Kidney (tissue), 14 donors: Measurements from ENCODE around the gene TMEM245. TPM values are rescaled to one million over a fixed set of nuclear protein-coding genes. Genes with fewer than 3 reads are reported as not detected.

Source experiments
- DNase-seq, 5 donors: peaks; one replicate each; pipeline ENCODE4 v3.0.0-alpha.2; 2013 to 2020
- FAIRE-seq: peaks from 2 replicates; lab custom pipeline; 2012; peaks lifted over from hg19 to GRCh38; lab: Jason Lieb, UNC
- H3K27ac ChIP-seq, 2 donors: one replicate each; pipeline ENCODE4 v1.7.0; 2013; ENCODE audit warnings: low read depth in 2 of 2, low read length in 2 of 2, inconsistent platforms in 1 of 2
- H3K27me3 ChIP-seq: one replicate; pipeline ENCODE4 v1.7.1; 2013; ENCODE audit warnings: low read length, inconsistent platforms; ENCODE audit not compliant: control insufficient read depth, insufficient read depth
- H3K36me3 ChIP-seq, 3 donors: one replicate each; pipeline versions ENCODE4 v1.7.0 to v1.7.1; 2013; ENCODE audit warnings: low read length in 3 of 3, control low read depth in 1 of 3, inconsistent platforms in 1 of 3; ENCODE audit not compliant: insufficient read depth in 3 of 3, control insufficient read depth in 2 of 3
- H3K4me1 ChIP-seq, 3 donors: one replicate each; pipeline versions ENCODE4 v1.7.0 to v1.7.1; 2013; ENCODE audit warnings: low read length in 3 of 3, inconsistent platforms in 1 of 3, low read depth in 1 of 3; ENCODE audit not compliant: control insufficient read depth in 2 of 3, insufficient read depth in 2 of 3
- H3K4me3 ChIP-seq, 3 donors: one replicate each; pipeline versions ENCODE4 v1.7.0 to v1.8.1; 2013; ENCODE audit warnings: low read length in 3 of 3, control low read depth in 1 of 3, inconsistent platforms in 1 of 3
- H3K9ac ChIP-seq, 3 donors: one replicate each; pipeline versions ENCODE4 v1.7.0 to v1.7.1; 2013; ENCODE audit warnings: low read length in 3 of 3, control low read depth in 1 of 3, inconsistent platforms in 1 of 3
- H3K9me3 ChIP-seq, 3 donors: one replicate each; pipeline versions ENCODE4 v1.7.0 to v1.7.1; 2013; ENCODE audit warnings: low read length in 3 of 3, control low read depth in 1 of 3, inconsistent platforms in 1 of 3; ENCODE audit not compliant: control insufficient read depth in 2 of 3, insufficient read depth in 1 of 3
- CTCF ChIP-seq: IDR thresholded peaks from 3 replicates; pipeline ENCODE4 v1.5.1; 2012; ENCODE audit warnings: mild to moderate bottlenecking, moderate library complexity, borderline replicate concordance; ENCODE audit not compliant: insufficient read depth; ENCODE audit errors: extremely low read depth
- intact Hi-C: fragments of 100-400 bp; cut with DNase I; formaldehyde crosslinking; loops from one replicate; pipeline ENCODE4 v1.11.1; 2022
- polyA plus RNA-seq: library from polyadenylated mRNA; stranded (reverse); fragments of 350-450 nt; fragmentation: Illumina TruSeq; extraction: RNeasy Lipid Tissue Mini Kit (QIAGEN cat#74804); gene quantifications from one replicate; pipeline ENCODE4 v1.2.3, GENCODE V29; 2014; ENCODE audit warnings: low read depth, low replicate concordance; ENCODE audit not compliant: insufficient read depth
- total RNA-seq: library from RNA; stranded (reverse); fragmentation: NEBNext Ultra II Directional; extraction: Animal tissue kit (Norgen Biotek cat#: 25700); gene quantifications from one replicate; pipeline ENCODE4 v1.2.1, GENCODE V29; 2021
- donor health status: control.
- donor health status: control.
- donor health status: control.
- donor health status: control.
- donor health status: control.
- donor health status: DM: yes; HTN: yes; CAD: no.
- donor health status: Normal renal cell carcinoma (clear cell type).

Gene TMEM245
- total and polyA plus RNA-seq, 2 donors from 2014 or later, result 23.5 to 69.5 TPM

DNA sequence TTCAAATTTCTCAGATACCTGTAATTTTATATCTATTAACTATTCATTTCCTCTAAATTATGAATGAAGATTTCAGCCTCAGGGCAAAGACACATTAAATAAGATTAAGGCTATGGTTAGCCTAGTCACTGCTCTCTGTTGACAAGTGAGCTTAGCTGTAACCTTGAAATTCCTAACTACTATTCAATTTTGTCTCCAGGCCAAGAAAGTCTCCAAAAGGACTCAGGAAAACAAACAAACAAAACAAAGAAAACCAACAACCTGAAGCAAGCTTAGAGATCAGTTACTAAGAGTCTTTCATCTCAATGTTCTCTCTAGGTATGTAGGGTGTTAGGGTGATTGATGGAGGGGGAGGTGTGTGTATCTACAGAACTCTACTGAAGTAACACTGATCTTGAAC lies 96.9 kb downstream of the TMEM245 start:
- Histone ChIP-seq H3K4me3 (no peak overlapping the region), H3K9me3 (no peaks in the 10 kb centered on the region), H3K27me3 (no peaks in the 10 kb centered on the region), H3K27ac (no peak overlapping the region), H3K4me1 (no peaks in the 10 kb centered on the region), H3K9ac (no peak overlapping the region), H3K36me3 (peaks cover 0 to 4% (median 2%) of the 10 kb centered on the region in 3 donors)
- TF ChIP-seq CTCF, result no peak
- intact Hi-C loops, result no loop called here
- DNase-seq, result peak in 1 of 5 donors; percentile 9
- no peak for FAIRE-seq

DNA sequence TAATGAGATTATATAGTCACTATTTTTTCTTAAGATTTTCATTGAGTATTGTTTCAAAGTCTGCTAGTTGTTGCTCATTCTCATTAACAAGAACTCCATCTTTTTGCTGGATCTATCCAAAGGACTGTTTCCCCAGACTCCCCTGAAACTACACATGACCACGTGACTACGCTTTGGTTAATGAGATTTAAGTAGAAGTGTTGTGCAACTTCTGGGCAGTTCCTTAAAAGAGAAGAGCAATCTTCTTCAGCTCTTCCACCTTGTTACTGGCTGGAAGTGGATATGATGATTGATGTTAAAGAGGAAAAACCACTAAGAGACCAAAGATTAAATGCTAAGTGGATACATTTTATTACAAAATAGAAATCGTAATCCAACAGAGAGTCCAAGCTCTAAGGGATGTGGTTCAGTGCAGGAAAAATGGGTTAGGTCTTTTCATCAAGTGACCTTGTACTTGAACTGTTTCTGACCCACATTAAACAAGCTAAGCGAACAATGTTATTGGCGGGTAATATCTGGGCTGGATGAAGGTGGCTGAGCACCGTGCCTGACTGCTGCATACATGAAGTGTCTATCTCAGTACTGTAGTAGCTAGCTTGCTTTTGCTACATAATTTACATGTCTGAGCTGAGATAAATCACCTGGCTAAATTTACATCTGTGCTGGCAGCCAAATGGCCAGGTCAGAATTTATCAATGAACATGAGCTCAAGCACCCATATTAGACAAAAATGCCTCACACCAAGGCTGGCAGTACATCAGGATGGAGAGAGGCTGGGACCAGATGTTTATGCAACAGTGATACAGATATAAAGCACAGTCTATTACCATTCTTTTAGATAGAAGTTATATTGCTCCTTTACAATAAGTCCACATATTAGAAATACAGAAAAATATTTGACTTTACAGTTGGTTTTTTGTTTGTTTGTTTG lies 98.9 kb downstream of the TMEM245 start:
- H3K9ac ChIP-seq, result no peak overlapping the region
- no peaks in the 10 kb centered on the region for H3K27me3 ChIP-seq
- no peak overlapping the region for H3K4me3 ChIP-seq
- DNase-seq (no peak), FAIRE-seq (no peak)
- intact Hi-C loops, result no loop called here
- peaks cover 0 to 19% (median 4%) of the 10 kb centered on the region in 3 donors for H3K4me1 ChIP-seq
- H3K36me3 ChIP-seq, result peaks cover 0 to 4% (median 2%) of the 10 kb centered on the region in 3 donors
- H3K27ac ChIP-seq, result no peak overlapping the region
- no peak for TF ChIP-seq CTCF
- H3K9me3 ChIP-seq, result no peaks in the 10 kb centered on the region

GRCh38 chr9:109020113-109020512 lies 99.6 kb downstream of the TMEM245 start:
- H3K9me3 ChIP-seq, result no peaks in the 10 kb centered on the region
- H3K27me3 ChIP-seq, result no peaks in the 10 kb centered on the region
- peaks cover 0 to 20% (median 4%) of the 10 kb centered on the region in 3 donors for H3K4me1 ChIP-seq
- no peak for FAIRE-seq
- TF ChIP-seq CTCF, result no peak
- H3K4me3 ChIP-seq, result no peak overlapping the region
- H3K36me3 ChIP-seq, result peaks cover 0 to 4% (median 2%) of the 10 kb centered on the region in 3 donors
- intact Hi-C loops, result no loop called here
- DNase-seq, result no peak
- no peak overlapping the region for H3K27ac ChIP-seq
- H3K9ac ChIP-seq, result no peak overlapping the region
